ENCODE results near the gene CALU. TPM values are rescaled to one million over a fixed set of nuclear protein-coding genes. Genes with fewer than 3 reads are reported as not detected.

Gene CALU
- 900 and 918 TPM in 2 replicates for total RNA-seq

DNA sequence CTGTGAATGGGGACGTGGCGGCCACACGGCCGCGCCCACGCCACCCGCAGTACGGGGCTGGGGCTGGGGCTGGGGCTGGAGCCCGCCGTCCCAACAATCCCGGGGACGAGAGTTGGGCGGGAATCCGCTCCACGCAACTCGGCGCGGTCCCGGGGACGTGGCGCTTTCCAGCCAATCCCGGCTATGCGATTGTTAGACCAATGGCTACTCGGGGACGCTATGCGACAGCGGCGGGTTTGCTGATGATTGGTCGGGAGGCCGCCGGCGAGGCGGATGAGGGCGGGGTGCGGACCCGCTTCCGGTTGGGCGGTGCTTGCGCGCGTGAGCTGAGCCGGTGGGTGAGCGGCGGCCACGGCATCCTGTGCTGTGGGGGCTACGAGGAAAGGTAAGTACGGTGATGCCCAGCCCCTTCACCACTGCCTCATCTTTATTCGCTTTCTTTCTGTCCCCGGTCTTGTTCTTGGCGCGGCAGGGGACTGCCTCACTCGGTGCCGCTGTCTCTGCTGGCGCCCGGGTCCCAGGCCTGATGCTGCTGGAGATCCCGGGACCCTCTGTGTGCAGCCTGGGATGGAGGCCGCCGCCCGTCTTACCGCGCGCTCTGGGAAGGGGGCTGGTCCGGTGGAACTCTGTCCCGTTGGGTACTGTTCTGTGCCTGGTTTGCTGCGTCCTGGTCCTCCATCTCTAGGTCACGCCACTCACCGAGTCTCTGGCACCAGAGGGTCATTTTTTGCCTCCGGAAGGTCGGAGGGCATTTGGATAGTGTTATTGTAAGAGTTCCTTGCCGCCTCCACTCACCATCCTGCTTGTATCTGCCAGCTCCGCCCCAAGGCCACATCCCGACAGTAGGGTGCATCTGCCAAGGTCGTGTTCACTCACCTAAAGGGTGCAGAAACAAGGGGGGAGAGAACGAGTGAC lies at the start of gene CALU:
TSS of gene CALU (plus strand) at position 312 of the 915 bp plus-strand sequence. CDS start 9,225 bp downstream, outside the sequence.

DNA sequence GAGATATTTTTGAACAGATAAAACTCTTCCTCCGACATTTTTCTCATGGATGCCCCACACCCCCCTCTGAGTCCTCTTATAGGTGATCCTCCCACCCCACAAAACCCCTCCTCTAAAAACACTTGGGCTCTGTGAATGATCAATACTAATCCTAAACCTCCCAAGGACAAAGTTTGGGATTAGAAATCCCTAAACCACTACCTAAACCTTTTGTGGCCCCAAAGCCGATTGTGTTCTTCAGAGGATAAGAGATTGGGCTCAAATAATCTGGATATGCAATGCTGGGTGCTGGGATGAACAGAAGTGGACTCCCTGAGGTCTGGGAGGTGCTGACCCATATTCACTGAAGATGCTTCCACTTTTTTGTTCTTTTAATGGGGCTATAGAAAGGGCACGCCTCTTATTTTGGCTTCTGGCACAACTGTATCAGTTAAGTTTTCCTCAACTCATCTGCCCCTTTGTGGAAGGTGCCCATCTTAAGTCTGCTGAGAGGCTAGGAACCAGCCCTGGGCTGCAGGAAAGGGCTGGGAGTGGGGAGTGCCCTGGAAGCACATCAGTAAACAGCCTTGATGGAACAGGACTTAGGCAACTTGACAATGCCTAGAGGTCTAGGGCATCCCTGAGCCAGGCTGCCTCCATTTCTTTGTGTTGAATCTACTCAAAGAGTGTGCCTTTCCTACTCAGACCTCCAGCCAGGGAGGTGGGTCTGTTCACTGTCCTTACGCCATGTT lies 36.8 kb downstream of the CALU start, which contains the start of gene OPN1SW:
TSS of gene OPN1SW (minus strand) at position 51 of the 731 bp plus-strand sequence. CDS start at position 38, 13 bp downstream.

DNA sequence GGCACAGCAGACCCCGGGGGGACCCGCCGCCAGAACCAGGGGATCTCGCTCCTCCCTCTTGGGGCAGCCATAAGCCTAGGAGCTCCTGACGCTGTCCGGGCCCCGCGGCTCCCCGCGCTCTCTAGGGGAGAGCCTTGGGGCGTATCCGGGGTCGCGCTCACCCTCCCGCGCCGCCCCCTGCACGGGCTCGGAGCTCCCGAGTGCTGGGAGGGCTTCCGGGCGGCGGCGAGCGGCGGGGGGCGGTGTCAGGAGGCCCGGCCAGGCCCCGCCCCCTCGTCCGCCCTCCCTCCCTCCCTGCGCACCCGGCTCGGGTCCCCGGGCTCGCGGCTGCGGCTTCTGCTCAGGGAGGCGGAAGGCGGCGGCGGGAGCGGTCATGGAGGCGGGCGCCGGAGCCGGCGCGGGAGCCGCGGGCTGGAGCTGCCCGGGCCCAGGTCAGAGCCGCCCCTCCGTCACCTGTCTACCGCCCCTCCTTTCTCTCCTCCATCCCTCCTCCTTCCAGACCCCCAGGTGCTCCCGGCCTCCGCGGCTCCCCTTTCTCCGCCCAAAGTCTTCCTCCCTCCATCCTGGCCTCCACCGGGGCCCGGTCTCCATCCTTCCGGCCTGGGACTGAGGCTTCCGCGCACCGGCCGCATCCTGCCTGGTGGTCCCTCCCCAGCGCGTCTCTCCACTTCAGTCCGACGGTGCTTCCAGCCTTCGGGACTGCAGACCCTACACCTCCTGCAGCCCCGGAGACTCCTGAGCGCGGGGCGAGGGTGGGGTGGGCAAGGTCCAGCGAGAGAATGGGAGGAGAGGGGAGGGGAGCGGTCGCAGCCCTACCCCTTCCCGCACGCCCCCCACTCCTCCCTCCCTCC lies 52.2 kb downstream of the CALU start, which contains the start of gene CCDC136:
TSS of gene CCDC136 (plus strand) at position 848 of the 851 bp plus-strand sequence. CDS start 444 bp downstream, outside the sequence.

Small RNA genes within 50 kb of the gene (small RNA-seq; reads per million reads assigned to genes)
- gene RN7SL81P (not detected), gene RNA5SP242 (0.69 reads per million, percentile 25 among the genes with 10 or more reads in this experiment), gene RNA5SP243 (not detected)

Other genes with a start within 250 kb of the CALU start
- gene GARIN1A, start 67.1 kb upstream of the CALU start, total RNA-seq: 2.2 and 2.7 TPM in 2 replicates
- gene OPN1SW, start 36.4 kb downstream of the CALU start, total RNA-seq: not detected in 2 replicates
- gene CCDC136, start 52.6 kb downstream of the CALU start, total RNA-seq: 4.6 and 7.1 TPM in 2 replicates
- gene FLNC, start 91.0 kb downstream of the CALU start, total RNA-seq: 18.4 and 30.6 TPM in 2 replicates
- gene ATP6V1F, start 123.5 kb downstream of the CALU start, total RNA-seq: 55.7 and 68.1 TPM in 2 replicates
- not detected in 2 replicates for gene KCP, start 171.3 kb downstream of the CALU start, total RNA-seq
- gene IRF5, start 198.6 kb downstream of the CALU start, total RNA-seq: 0.22 and 0.26 TPM in 2 replicates

Measured in articular chondrocyte of knee joint (primary cell).